Placental pericyte (primary cell): Measurements from ENCODE around the gene TRIM45. TPM values are rescaled to one million over a fixed set of nuclear protein-coding genes. Genes with fewer than 3 reads are reported as not detected.

Experiments used
- small RNA-seq: library from RNA; depleted of rRNA; stranded (forward); fragments of <200 nt; gene quantifications from one replicate; pipeline ENCODE3, GENCODE V24; 2012; ENCODE audit warnings: low replicate concordance
- total RNA-seq: library from RNA; depleted of rRNA; stranded (reverse); fragments of >200 nt; gene quantifications from 2 replicates; pipeline ENCODE4 v1.2.3, GENCODE V29; 2012

Gene TRIM45, protein sequence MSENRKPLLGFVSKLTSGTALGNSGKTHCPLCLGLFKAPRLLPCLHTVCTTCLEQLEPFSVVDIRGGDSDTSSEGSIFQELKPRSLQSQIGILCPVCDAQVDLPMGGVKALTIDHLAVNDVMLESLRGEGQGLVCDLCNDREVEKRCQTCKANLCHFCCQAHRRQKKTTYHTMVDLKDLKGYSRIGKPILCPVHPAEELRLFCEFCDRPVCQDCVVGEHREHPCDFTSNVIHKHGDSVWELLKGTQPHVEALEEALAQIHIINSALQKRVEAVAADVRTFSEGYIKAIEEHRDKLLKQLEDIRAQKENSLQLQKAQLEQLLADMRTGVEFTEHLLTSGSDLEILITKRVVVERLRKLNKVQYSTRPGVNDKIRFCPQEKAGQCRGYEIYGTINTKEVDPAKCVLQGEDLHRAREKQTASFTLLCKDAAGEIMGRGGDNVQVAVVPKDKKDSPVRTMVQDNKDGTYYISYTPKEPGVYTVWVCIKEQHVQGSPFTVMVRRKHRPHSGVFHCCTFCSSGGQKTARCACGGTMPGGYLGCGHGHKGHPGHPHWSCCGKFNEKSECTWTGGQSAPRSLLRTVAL
- total RNA-seq = 0.88 and 1.4 TPM in 2 replicates

DNA sequence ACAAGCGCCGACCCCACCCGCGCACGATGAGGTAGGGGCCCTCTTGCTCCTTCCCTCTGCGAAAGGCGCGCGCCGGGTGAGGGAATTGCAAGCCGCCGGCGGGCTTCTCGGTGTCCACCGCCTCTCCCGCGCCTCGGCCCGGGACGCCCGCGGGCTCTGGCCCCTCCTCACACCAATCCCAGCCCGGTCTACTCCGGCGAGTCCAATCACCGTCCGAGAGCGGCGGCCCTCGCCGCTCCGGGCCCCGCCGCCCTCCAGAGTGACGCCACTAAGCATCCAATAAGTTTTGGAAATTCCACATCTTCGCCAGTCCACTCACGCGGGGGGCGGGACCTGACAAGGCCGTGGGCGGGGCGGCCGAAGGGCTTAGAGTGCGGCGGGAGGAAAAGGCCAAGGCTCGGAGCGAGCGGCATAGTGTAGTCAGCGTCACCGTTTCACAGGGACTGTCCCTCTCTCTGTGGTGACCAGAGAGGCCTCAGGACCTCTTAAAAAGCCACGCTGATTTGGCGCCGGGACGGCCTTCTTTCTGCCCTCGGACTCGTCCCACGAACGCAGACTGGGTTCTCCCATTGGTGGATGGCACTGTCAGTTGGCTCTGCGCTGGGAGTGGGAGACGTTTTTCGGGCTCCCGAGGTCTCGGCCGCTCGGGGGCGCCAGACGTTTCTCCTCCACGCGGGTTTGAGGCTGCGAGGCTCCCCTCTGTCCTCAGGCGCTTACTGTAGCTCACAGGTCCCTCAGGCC, at the start of gene TRIM45:
TSS of gene TRIM45 (minus strand) at position 161 of the 741 bp plus-strand sequence. CDS start 548 bp downstream, outside the sequence.

Small RNAs within 50 kb of the gene (small RNA-seq; reads per million reads assigned to genes)
- 7.8 reads per million, percentile 92 among the genes with 10 or more reads in this experiment for gene MIR942

Other genes starting within 250 kb of the TRIM45 start
- 1.3 and 2.7 TPM in 2 replicates for gene PTGFRN, start 211.8 kb downstream of the TRIM45 start, total RNA-seq
- not detected in 2 replicates for gene CD101, start 120.0 kb downstream of the TRIM45 start, total RNA-seq
- gene TTF2, start 61.4 kb downstream of the TRIM45 start, total RNA-seq = 6.3 and 30.4 TPM in 2 replicates
- gene VTCN1, start 89.2 kb upstream of the TRIM45 start, total RNA-seq = not detected in 2 replicates
- 63.9 and 78.3 TPM in 2 replicates for gene MAN1A2, start 245.7 kb upstream of the TRIM45 start, total RNA-seq